ENCODE results near the gene STAG1. TPM values are rescaled to one million over a fixed set of nuclear protein-coding genes. Genes with fewer than 3 reads are reported as not detected.
"Not testable (repeated sequence)": the region's sequence is repeated elsewhere in the genome, so short reads cannot be mapped to it uniquely, and the experiment has no call there.

The STAG1 gene
- total and polyA plus RNA-seq, 4 donors: 11.0 to 68.6 (median 38.4) TPM

- H3K4me1 ChIP-seq (ENCODE audit: control insufficient read depth in 1 of 2, insufficient read depth in 2 of 2, low read length in 2 of 2); ATAC-seq (ENCODE audit: low FRiP score); H3K36me3 ChIP-seq (ENCODE audit: control insufficient read depth in 1 of 2, insufficient read depth in 2 of 2, low read length in 1 of 2); H3K27me3 ChIP-seq (ENCODE audit: control insufficient read depth in 1 of 2, insufficient read depth in 2 of 2, low read length in 1 of 2); H3K9me3 ChIP-seq (ENCODE audit: control insufficient read depth, low read length); H3K27ac ChIP-seq (ENCODE audit: low read depth in 1 of 2, low read length in 2 of 2); DNase-seq; intact Hi-C loops (cut with DNase I); H3K4me3 ChIP-seq (ENCODE audit: low read length in 2 of 2): not testable (repeated sequence)
- WGBS, 2 donors: no CpG with 5 or more reads among the region's 5 CpGs
These were observed 29.8 kb downstream of the STAG1 start for GRCh38 chr3:136722399-136722798.

- ATAC-seq (ENCODE audit: low FRiP score) (no peak), DNase-seq (no peak)
- no peaks in the 10 kb centered on the region for H3K27me3 ChIP-seq (ENCODE audit: control insufficient read depth in 1 of 2, insufficient read depth in 2 of 2, low read length in 1 of 2)
- H3K9me3 ChIP-seq (ENCODE audit: control insufficient read depth, low read length): no peaks in the 10 kb centered on the region
- no peak overlapping the region for H3K27ac ChIP-seq (ENCODE audit: low read depth in 1 of 2, low read length in 2 of 2)
- H3K36me3 ChIP-seq (ENCODE audit: control insufficient read depth in 1 of 2, insufficient read depth in 2 of 2, low read length in 1 of 2): no peaks in the 10 kb centered on the region
- no peak overlapping the region for H3K4me3 ChIP-seq (ENCODE audit: low read length in 2 of 2)
- H3K4me1 ChIP-seq (ENCODE audit: control insufficient read depth in 1 of 2, insufficient read depth in 2 of 2, low read length in 2 of 2): no peaks in the 10 kb centered on the region
- intact Hi-C loops (cut with DNase I): no loop called here
- 84 to 91% methylated on average over 5 of the region's 5 CpGs for WGBS, 2 donors
These were observed 32.1 kb downstream of the STAG1 start for GRCh38 chr3:136720091-136720490.

- no peaks in the 10 kb centered on the region for H3K36me3 ChIP-seq (ENCODE audit: control insufficient read depth in 1 of 2, insufficient read depth in 2 of 2, low read length in 1 of 2)
- intact Hi-C loops (cut with DNase I): no loop called here
- 78 to 87% methylated on average over 1 of the region's 1 CpG for WGBS, 2 donors
- H3K27ac ChIP-seq (ENCODE audit: low read depth in 1 of 2, low read length in 2 of 2): no peak overlapping the region
- H3K4me1 ChIP-seq (ENCODE audit: control insufficient read depth in 1 of 2, insufficient read depth in 2 of 2, low read length in 2 of 2): no peaks in the 10 kb centered on the region
- ATAC-seq (ENCODE audit: low FRiP score) (no peak), DNase-seq (no peak)
- no peaks in the 10 kb centered on the region for H3K9me3 ChIP-seq (ENCODE audit: control insufficient read depth, low read length)
- no peaks in the 10 kb centered on the region for H3K27me3 ChIP-seq (ENCODE audit: control insufficient read depth in 1 of 2, insufficient read depth in 2 of 2, low read length in 1 of 2)
- H3K4me3 ChIP-seq (ENCODE audit: low read length in 2 of 2): no peak overlapping the region
These were observed 35.5 kb downstream of the STAG1 start for GRCh38 chr3:136716629-136717028.

GRCh38 chr3:136714020-136714419 lies 38.2 kb downstream of the STAG1 start:
- no peak for ATAC-seq (ENCODE audit: low FRiP score)
- no peak overlapping the region for H3K4me3 ChIP-seq (ENCODE audit: low read length in 2 of 2)

GRCh38 chr3:136712941-136713340 lies 39.2 kb downstream of the STAG1 start:
- Histone ChIP-seq H3K36me3 (ENCODE audit: control insufficient read depth in 1 of 2, insufficient read depth in 2 of 2, low read length in 1 of 2) (no peaks in the 10 kb centered on the region), H3K4me1 (ENCODE audit: control insufficient read depth in 1 of 2, insufficient read depth in 2 of 2, low read length in 2 of 2) (no peaks in the 10 kb centered on the region), H3K4me3 (ENCODE audit: low read length in 2 of 2) (no peak overlapping the region), H3K27me3 (ENCODE audit: control insufficient read depth in 1 of 2, insufficient read depth in 2 of 2, low read length in 1 of 2) (no peaks in the 10 kb centered on the region), H3K27ac (ENCODE audit: low read depth in 1 of 2, low read length in 2 of 2) (no peak overlapping the region), H3K9me3 (ENCODE audit: control insufficient read depth, low read length) (no peaks in the 10 kb centered on the region)
- 89 to 91% methylated on average over 6 of the region's 6 CpGs for WGBS, 2 donors
- ATAC-seq (ENCODE audit: low FRiP score) (no peak), DNase-seq (no peak)
- intact Hi-C loops (cut with DNase I): no loop called here

More at GRCh38 chr3:136714020-136714419, 38.2 kb downstream of the STAG1 start:
- H3K27me3 ChIP-seq (ENCODE audit: control insufficient read depth in 1 of 2, insufficient read depth in 2 of 2, low read length in 1 of 2): no peaks in the 10 kb centered on the region
- no peak overlapping the region for H3K27ac ChIP-seq (ENCODE audit: low read depth in 1 of 2, low read length in 2 of 2)
- 92 to 93% methylated on average over 6 of the region's 6 CpGs for WGBS, 2 donors
- H3K9me3 ChIP-seq (ENCODE audit: control insufficient read depth, low read length): no peaks in the 10 kb centered on the region
- intact Hi-C loops (cut with DNase I): no loop called here
- no peak for DNase-seq
- no peaks in the 10 kb centered on the region for H3K4me1 ChIP-seq (ENCODE audit: control insufficient read depth in 1 of 2, insufficient read depth in 2 of 2, low read length in 2 of 2)
- H3K36me3 ChIP-seq (ENCODE audit: control insufficient read depth in 1 of 2, insufficient read depth in 2 of 2, low read length in 1 of 2): no peaks in the 10 kb centered on the region

- DNase-seq; H3K9me3 ChIP-seq (ENCODE audit: control insufficient read depth, low read length); H3K27ac ChIP-seq (ENCODE audit: low read depth in 1 of 2, low read length in 2 of 2); H3K4me3 ChIP-seq (ENCODE audit: low read length in 2 of 2); intact Hi-C loops (cut with DNase I); ATAC-seq (ENCODE audit: low FRiP score); H3K4me1 ChIP-seq (ENCODE audit: control insufficient read depth in 1 of 2, insufficient read depth in 2 of 2, low read length in 2 of 2); H3K36me3 ChIP-seq (ENCODE audit: control insufficient read depth in 1 of 2, insufficient read depth in 2 of 2, low read length in 1 of 2); H3K27me3 ChIP-seq (ENCODE audit: control insufficient read depth in 1 of 2, insufficient read depth in 2 of 2, low read length in 1 of 2): not testable (repeated sequence)
- WGBS, 2 donors: 91 to 96% methylated on average over 9 of the region's 9 CpGs
These were observed 40.3 kb downstream of the STAG1 start for GRCh38 chr3:136711888-136712287.

- Histone ChIP-seq H3K27ac (ENCODE audit: low read depth in 1 of 2, low read length in 2 of 2) (no peak overlapping the region), H3K27me3 (ENCODE audit: control insufficient read depth in 1 of 2, insufficient read depth in 2 of 2, low read length in 1 of 2) (no peaks in the 10 kb centered on the region), H3K4me3 (ENCODE audit: low read length in 2 of 2) (no peak overlapping the region), H3K4me1 (ENCODE audit: control insufficient read depth in 1 of 2, insufficient read depth in 2 of 2, low read length in 2 of 2) (no peaks in the 10 kb centered on the region), H3K9me3 (ENCODE audit: control insufficient read depth, low read length) (no peaks in the 10 kb centered on the region), H3K36me3 (ENCODE audit: control insufficient read depth in 1 of 2, insufficient read depth in 2 of 2, low read length in 1 of 2) (no peaks in the 10 kb centered on the region)
- intact Hi-C loops (cut with DNase I): no loop called here
- no peak for DNase-seq
- 94 to 95% methylated on average over 7 of the region's 7 CpGs for WGBS, 2 donors
- no peak for ATAC-seq (ENCODE audit: low FRiP score)
These were observed 40.9 kb downstream of the STAG1 start for GRCh38 chr3:136711277-136711676.

GRCh38 chr3:136709775-136710174 lies 42.4 kb downstream of the STAG1 start:
- H3K4me3 ChIP-seq (ENCODE audit: low read length in 2 of 2); H3K27ac ChIP-seq (ENCODE audit: low read depth in 1 of 2, low read length in 2 of 2); H3K9me3 ChIP-seq (ENCODE audit: control insufficient read depth, low read length); intact Hi-C loops (cut with DNase I); H3K27me3 ChIP-seq (ENCODE audit: control insufficient read depth in 1 of 2, insufficient read depth in 2 of 2, low read length in 1 of 2); H3K4me1 ChIP-seq (ENCODE audit: control insufficient read depth in 1 of 2, insufficient read depth in 2 of 2, low read length in 2 of 2); H3K36me3 ChIP-seq (ENCODE audit: control insufficient read depth in 1 of 2, insufficient read depth in 2 of 2, low read length in 1 of 2); DNase-seq; ATAC-seq (ENCODE audit: low FRiP score): not testable (repeated sequence)
- 98 to 100% methylated on average over 1 of the region's 1 CpG for WGBS, 2 donors

GRCh38 chr3:136708333-136708985 lies 43.7 kb downstream of the STAG1 start:
- Histone ChIP-seq H3K4me1 (ENCODE audit: control insufficient read depth in 1 of 2, insufficient read depth in 2 of 2, low read length in 2 of 2) (no peaks in the 10 kb centered on the region), H3K27ac (ENCODE audit: low read depth in 1 of 2, low read length in 2 of 2) (no peak overlapping the region), H3K9me3 (ENCODE audit: control insufficient read depth, low read length) (no peaks in the 10 kb centered on the region), H3K27me3 (ENCODE audit: control insufficient read depth in 1 of 2, insufficient read depth in 2 of 2, low read length in 1 of 2) (no peaks in the 10 kb centered on the region), H3K36me3 (ENCODE audit: control insufficient read depth in 1 of 2, insufficient read depth in 2 of 2, low read length in 1 of 2) (no peaks in the 10 kb centered on the region), H3K4me3 (ENCODE audit: low read length in 2 of 2) (no peak overlapping the region)
- intact Hi-C loops (cut with DNase I): no loop called here
- WGBS, 2 donors: 81 to 82% methylated on average over 3 of the region's 3 CpGs
- ATAC-seq (ENCODE audit: low FRiP score): no peak
- DNase-seq: no peak
